DMS 273 (cell line): ENCODE measurements around the gene BMPR1B.

Experiments
- DNase-seq: peaks from one replicate; lab custom pipeline; 2025; ENCODE audit not compliant: unreplicated experiment; lab: John Stamatoyannopoulos, UW

BMPR1B gene

DNA sequence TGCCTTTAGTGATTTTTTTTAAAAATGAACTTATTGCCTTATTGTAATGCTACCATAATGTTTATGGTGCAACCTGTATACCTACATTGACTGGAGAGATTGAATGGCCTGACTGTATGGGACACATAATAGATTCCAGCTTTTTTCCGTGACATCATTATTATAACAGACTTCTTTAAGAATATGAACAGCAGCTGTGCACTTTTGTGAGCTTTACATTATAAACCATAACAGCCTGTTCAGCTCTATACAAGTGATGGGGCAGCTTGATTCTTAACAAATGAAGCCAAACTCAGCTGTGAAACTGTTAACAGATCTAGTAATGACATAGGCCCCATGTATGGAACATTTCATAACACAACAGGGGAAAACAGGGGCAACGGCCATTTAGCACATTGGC lies 187.0 kb downstream of the BMPR1B start:
- DNase-seq = peak; percentile 66

GRCh38 chr4:94947681-94948108 lies 189.9 kb downstream of the BMPR1B start:
- DNase-seq = no peak

- DNase-seq = no peak
These were observed 196.5 kb downstream of the BMPR1B start for GRCh38 chr4:94954251-94954650.

- DNase-seq = peak; percentile 15
These were observed 199.3 kb downstream of the BMPR1B start for GRCh38 chr4:94957030-94957429.

DNA sequence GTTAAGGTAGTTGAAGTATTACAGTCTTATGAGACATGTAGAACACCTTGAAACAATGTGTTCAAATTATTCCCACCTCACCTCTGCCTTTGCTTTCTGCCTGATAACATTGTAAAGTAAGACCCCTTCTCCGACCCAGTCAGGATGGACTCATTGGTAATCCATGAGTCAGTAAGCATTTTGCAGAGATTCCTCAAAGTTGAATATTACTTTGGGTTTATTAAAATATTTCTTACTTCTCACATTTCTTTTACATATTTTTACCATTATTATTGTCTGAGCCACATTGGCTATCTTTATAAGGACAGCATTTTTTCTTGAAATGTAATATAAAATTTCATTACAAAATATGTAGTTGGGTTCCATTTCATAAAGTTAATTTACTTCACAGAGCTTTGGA lies 201.6 kb downstream of the BMPR1B start:
- DNase-seq = no peak

DNA sequence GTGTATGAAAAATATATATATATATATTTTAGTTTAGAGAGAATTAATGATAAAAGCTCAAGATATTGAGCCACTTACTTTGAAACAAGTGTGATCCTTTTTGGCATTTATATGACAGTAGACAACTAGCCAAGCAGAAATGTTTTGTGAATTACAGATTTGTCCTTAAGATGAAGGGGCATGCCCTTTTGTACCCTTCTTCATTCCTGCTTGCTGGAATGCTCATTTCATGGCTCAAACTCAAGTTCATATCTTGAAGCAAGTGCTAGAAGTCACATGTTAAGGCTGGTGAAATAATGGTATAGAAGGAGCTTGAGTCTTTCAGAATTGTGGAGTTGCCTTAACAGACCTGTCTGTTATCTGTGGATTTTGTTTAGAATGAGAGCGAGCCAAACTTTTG lies 203.0 kb downstream of the BMPR1B start:
- no peak for DNase-seq

DNA sequence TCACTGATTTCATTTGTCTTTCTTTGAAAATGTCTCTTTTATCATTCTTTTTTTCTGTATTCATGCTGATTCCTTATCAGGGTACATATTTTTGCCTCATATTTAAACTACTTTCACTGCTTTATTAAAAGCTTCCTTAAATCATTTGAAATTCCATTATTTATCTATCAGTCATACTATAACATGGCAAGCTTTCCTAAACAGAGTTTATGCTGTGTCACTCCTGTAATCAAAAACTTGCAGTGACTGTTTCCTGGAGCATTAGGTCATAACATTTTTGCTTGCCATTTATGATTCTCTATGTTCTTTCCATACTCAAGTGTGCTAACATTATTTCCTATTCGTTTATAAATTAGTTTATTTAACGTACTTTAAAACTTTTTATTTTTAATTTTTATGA lies 203.7 kb downstream of the BMPR1B start:
- DNase-seq = no peak

DNA sequence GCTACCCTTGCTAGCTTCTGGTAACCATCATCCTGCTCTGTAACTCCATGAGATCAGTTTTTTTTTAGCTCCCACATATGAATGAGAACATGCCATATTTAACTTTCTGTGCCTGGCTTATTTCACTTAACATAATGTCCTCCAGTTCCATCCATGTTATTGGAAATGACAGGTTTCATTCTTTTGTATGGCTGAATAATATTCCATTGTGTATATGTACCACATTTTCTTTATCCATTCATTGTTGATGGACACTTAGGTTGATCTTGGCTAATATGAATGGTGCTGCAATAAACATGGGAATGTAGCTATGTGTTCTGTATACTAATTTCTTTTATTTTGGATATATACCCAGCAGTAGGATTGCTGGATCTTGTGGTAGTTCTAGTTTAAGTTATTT lies 204.7 kb downstream of the BMPR1B start:
- no peak for DNase-seq

DNA sequence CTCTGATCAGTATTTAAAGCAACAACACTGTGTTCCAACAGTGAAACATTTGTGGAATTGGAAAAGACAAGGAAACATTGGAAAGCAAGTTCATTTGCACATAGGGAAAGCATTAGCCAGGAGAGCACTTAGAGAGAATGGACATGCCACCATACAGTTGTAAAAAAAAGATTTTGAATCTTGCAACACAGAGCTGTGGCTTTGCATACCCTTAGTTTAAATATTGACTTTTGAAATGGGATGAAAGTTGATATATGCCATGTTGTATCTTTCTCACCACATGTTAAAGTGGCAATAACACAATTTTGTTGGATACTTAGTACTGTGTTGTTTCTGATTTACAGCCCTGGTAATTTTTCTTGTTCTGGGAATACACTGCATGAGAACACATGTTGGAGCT lies 208.1 kb downstream of the BMPR1B start:
- DNase-seq = no peak

DNA sequence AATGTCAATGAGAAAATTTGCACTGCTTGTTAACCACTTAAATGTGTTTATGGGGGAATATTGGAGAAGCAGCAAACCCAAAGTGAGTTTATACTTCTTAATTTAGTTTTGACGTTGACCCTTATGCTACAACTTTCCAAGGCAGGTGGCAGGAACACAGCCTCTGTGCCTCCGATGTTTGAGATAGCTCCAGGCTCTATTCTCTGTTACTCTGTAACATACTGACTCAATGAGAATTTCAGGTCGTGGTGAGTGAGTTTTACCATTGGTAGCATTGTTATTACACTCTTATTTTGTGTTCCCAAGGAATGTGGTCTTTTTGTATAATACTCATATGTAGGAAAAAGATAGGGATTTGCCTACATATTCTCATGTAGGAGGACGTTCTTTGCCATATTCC lies 210.7 kb downstream of the BMPR1B start:
- no peak for DNase-seq

GRCh38 chr4:94970650-94971049 lies 212.9 kb downstream of the BMPR1B start:
- DNase-seq = no peak

DNA sequence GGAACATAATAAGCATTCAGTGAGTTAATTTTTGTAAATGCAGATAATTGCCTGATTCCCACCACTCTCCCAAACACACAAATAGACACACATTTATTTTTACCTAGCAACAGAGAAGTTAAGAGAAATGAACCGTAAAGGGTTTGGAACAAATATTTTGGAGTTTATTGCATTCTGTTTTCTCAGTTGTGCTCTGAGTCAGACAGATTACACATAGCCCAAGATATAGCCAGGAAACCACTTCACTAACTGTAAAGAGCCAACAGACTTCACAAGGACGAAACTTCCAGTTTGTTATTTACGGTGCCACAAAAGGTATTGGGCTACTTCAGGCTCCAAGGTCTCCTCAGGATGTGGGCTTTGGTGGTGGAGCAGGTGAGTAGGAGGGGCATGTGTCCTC lies 217.0 kb downstream of the BMPR1B start:
- no peak for DNase-seq

- DNase-seq = peak; percentile 65
These were observed 218.7 kb downstream of the BMPR1B start for GRCh38 chr4:94976371-94977011.

DNA sequence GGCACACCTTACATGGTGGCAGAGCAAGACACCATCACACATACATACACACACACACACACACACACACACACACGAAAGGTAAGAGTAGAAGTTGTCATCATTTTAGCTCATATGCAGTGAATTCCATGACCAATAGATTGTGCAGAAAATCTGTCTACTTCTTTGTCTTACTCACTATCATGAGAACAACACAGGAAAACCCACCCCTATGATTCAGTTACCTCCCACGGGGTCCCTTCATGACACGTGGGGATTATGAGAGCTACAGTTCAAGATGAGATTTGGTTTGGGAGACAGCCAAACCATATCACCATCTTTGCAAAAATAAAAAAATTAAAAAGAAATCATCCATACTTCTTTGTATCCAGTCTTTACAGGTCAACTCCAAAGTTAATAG lies 221.1 kb downstream of the BMPR1B start:
- no peak for DNase-seq

DNA sequence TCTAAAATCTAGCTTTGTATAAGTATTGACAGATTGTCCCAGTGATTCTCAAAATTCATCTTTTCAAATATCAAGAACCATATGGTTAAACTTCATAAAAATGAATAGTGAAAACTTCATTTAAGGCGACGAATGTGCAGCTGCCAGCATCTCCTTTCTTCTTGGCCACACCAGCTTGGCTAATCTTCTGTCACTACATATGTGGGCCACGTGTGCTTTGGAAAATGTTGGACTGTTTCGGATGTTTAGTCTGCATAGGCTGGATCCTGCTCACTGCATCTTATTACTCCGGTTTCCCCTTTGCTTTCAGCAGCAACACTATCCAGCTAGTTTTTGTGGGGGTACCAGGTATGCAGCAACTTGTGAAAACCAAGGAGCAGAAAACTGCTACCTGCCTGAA lies 221.9 kb downstream of the BMPR1B start:
- peak; percentile 45 for DNase-seq

- DNase-seq = peak; percentile 88
These were observed 238.1 kb downstream of the BMPR1B start for GRCh38 chr4:94995684-94996394.

- no peak for DNase-seq
These were observed 242.4 kb downstream of the BMPR1B start for GRCh38 chr4:95000076-95000648.

- peak; percentile 18 for DNase-seq
These were observed 247.2 kb downstream of the BMPR1B start for GRCh38 chr4:95004912-95005311.

DNA sequence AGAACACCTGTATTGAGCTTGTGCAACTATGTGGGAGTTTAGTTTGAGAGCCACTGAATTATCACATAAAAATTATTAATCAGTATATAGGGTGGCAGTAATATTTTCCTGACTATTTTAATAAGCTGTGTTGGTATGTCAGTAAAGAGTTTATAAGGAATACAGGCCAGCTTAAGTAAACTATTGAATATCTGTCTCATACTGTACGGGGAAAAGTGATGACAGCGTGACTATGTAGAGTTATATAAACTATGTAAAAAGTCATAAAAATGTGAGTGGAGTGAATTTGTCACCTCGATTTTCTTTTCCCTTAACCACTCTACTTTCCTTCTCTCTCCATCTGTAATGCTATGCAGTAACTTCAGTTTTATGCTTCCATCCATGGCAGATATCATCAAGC lies 250.2 kb downstream of the BMPR1B start:
- no peak for DNase-seq

DNA sequence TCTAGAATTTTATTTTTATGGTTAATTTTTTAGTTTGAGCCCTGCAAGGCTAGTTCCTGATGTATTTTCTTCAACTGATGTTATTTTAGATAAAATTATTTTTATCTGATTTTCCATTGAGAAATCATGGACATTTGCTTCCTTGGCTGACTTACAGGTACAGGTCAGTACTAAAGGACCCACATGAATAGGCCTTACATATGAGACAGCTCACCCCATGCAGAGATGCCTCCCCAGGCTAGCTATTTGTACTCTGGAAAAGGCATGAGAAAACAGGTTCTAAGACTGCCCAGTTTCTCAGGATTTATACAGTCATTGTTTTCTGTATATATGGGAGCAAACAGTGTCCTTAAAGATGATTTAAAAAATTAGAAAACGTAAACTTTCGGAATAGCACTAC lies 255.5 kb downstream of the BMPR1B start:
- no peak for DNase-seq

DNA sequence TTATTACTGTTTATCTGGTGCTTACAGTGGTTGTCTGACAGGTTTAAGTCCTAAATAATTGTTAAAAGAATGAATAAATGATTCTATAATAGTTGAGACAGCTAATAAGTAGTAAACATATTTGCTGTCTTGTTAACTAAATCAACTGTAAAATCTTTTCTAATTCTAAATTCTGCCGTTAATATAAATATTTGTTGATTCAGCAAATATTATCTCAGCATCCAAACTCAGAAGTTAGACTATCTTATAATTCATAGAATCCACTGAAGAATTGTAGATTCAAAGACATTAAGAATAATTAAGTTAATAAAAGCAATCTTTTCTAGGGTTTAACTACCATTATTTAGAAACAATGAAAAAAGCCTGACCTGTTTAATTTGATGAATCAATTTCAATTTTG lies 256.3 kb downstream of the BMPR1B start:
- no peak for DNase-seq

DNA sequence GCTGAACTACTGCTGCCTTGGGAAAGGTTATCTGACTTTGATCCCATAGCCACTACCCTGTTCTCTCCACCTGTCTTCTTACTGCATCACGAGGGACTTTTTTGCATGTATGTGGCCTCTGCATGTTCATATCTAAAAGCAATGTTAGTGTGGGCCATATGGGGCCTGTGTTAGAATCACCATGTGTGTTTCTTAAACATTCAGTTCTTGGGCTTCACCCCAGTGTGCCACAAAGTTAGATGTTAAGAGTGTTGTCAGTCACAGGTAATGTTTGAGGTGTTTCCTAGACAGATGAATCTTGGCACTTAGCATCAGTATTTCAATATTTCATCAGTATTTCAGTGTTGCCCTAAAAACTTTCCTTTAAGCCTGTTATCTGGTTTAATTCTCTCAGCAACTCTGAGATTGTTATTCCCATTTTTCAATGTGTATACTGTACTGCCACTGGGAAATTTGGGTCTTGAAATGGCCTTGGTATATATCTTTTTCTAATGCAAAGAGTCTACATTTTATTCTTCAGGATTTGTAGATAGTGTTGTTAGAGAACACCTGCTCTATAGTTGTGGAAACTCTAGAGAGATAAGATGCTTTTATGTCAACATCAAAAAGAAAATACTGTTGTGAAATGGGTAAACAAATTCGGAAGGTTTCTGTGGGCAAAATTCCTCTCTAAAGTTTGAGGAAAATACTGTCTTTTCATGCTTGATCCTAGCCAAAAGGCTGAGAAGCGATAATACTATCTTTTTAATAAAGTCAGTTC lies 259.7 kb downstream of the BMPR1B start:
- peak; percentile 23 for DNase-seq
